ENCODE data around the gene PRSS37. TPM values are rescaled to one million over a fixed set of nuclear protein-coding genes. Genes with fewer than 3 reads are reported as not detected.

The PRSS37 gene, protein sequence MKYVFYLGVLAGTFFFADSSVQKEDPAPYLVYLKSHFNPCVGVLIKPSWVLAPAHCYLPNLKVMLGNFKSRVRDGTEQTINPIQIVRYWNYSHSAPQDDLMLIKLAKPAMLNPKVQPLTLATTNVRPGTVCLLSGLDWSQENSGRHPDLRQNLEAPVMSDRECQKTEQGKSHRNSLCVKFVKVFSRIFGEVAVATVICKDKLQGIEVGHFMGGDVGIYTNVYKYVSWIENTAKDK
- not detected for total RNA-seq (ENCODE audit: unreplicated experiment)
- long read RNA-seq, result 0 reads

- Mint-ChIP-seq H3K27ac (ENCODE audit: unreplicated experiment) (no peak within 1 kb of the TSS), H3K36me3 (ENCODE audit: low read depth, unreplicated experiment) (no peaks in the 10 kb centered on the region)
- DNase-seq (ENCODE audit: low spot score), result no peak
These were observed at the start of gene PRSS37 for GRCh38 chr7:141841385-141841784. Gene PRSS37, minus strand, starts transcription at chr7:141841485. Its CDS starts 436 bp downstream, at chr7:141841049.

GRCh38 chr7:141889321-141889720 is 48.0 kb upstream of the PRSS37 start:
- no peak overlapping the region for H3K27ac Mint-ChIP-seq (ENCODE audit: unreplicated experiment)
- H3K9me3 Mint-ChIP-seq (ENCODE audit: unreplicated experiment), result no peaks in the 10 kb centered on the region
- no peaks in the 10 kb centered on the region for H3K27me3 Mint-ChIP-seq (ENCODE audit: unreplicated experiment)
- no peak for DNase-seq (ENCODE audit: low spot score)
- H3K4me1 Mint-ChIP-seq (ENCODE audit: unreplicated experiment), result no peaks in the 10 kb centered on the region
- TF ChIP-seq, protein P1, sequence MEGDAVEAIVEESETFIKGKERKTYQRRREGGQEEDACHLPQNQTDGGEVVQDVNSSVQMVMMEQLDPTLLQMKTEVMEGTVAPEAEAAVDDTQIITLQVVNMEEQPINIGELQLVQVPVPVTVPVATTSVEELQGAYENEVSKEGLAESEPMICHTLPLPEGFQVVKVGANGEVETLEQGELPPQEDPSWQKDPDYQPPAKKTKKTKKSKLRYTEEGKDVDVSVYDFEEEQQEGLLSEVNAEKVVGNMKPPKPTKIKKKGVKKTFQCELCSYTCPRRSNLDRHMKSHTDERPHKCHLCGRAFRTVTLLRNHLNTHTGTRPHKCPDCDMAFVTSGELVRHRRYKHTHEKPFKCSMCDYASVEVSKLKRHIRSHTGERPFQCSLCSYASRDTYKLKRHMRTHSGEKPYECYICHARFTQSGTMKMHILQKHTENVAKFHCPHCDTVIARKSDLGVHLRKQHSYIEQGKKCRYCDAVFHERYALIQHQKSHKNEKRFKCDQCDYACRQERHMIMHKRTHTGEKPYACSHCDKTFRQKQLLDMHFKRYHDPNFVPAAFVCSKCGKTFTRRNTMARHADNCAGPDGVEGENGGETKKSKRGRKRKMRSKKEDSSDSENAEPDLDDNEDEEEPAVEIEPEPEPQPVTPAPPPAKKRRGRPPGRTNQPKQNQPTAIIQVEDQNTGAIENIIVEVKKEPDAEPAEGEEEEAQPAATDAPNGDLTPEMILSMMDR (IDR thresholded peaks at IDR 0.05; ENCODE audit: unreplicated experiment), result no peak
- H3K4me3 Mint-ChIP-seq (ENCODE audit: unreplicated experiment), result no peak overlapping the region
- no peaks in the 10 kb centered on the region for H3K36me3 Mint-ChIP-seq (ENCODE audit: low read depth, unreplicated experiment)

More at GRCh38 chr7:141841385-141841784, at the start of gene PRSS37:
- TF ChIP-seq, protein P1 (IDR thresholded peaks at IDR 0.05; ENCODE audit: unreplicated experiment), result no peak
- Mint-ChIP-seq H3K9me3 (ENCODE audit: unreplicated experiment) (no peaks in the 10 kb centered on the region), H3K27me3 (ENCODE audit: unreplicated experiment) (no peaks in the 10 kb centered on the region), H3K4me3 (ENCODE audit: unreplicated experiment) (no peak within 1 kb of the TSS), H3K4me1 (ENCODE audit: unreplicated experiment) (no peaks in the 10 kb centered on the region)

DNA sequence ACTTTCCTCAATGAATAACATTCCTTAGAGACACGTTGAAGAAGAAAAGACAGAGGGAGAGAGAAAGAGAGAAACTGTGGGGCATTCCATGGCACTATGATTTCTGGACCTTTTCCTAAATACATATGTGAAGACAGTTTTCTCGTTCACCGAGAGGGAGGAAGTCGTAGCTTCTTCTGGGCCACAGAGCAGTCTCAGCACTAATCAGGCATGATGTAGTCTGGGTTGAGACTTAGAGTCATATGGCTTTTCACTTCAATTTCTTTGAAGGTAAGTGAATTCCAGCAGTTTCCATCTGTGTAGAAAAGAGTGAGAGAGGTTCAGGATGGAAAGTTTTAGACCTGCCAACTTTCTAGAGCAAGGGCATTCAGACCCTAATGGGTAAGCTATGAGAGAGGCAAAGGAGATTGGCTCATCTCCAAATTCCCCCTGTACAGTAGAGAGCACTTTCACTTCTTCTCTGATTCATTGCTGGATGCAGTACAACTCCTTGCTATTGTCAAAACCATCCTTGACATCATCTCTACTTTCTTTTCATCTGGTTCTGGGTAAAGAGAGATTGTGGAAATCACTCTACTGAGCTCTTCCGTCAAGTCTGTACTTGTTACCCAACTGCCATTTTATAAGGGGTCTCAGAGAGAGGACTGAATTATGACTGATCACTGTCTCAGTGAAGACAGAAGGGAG is 43.4 kb upstream of the PRSS37 start:
- H3K4me1 Mint-ChIP-seq (ENCODE audit: unreplicated experiment), result no peaks in the 10 kb centered on the region
- DNase-seq (ENCODE audit: low spot score), result no peak
- H3K9me3 Mint-ChIP-seq (ENCODE audit: unreplicated experiment), result no peaks in the 10 kb centered on the region
- no peak overlapping the region for H3K27ac Mint-ChIP-seq (ENCODE audit: unreplicated experiment)
- H3K4me3 Mint-ChIP-seq (ENCODE audit: unreplicated experiment), result no peak overlapping the region
- no peaks in the 10 kb centered on the region for H3K27me3 Mint-ChIP-seq (ENCODE audit: unreplicated experiment)
- H3K36me3 Mint-ChIP-seq (ENCODE audit: low read depth, unreplicated experiment), result no peaks in the 10 kb centered on the region
- TF ChIP-seq, protein P1 (IDR thresholded peaks at IDR 0.05; ENCODE audit: unreplicated experiment), result no peak

GRCh38 chr7:141880960-141881359 is 39.7 kb upstream of the PRSS37 start:
- no peak overlapping the region for H3K27ac Mint-ChIP-seq (ENCODE audit: unreplicated experiment)
- DNase-seq (ENCODE audit: low spot score), result no peak

More at GRCh38 chr7:141880960-141881359, 39.7 kb upstream of the PRSS37 start:
- Mint-ChIP-seq H3K27me3 (ENCODE audit: unreplicated experiment) (no peaks in the 10 kb centered on the region), H3K4me1 (ENCODE audit: unreplicated experiment) (no peaks in the 10 kb centered on the region), H3K4me3 (ENCODE audit: unreplicated experiment) (no peak overlapping the region), H3K9me3 (ENCODE audit: unreplicated experiment) (no peaks in the 10 kb centered on the region), H3K36me3 (ENCODE audit: low read depth, unreplicated experiment) (no peaks in the 10 kb centered on the region)
- TF ChIP-seq, protein P1 (IDR thresholded peaks at IDR 0.05; ENCODE audit: unreplicated experiment), result no peak
